IPS-15b (cell line): Measurements from ENCODE around the gene NEUROD1.

Experiments
- H3K27me3 ChIP-seq: one replicate; pipeline ENCODE4 v1.6.1; 2013; ENCODE audit warnings: low read length; ENCODE audit not compliant: control insufficient read depth, insufficient read depth
- H3K36me3 ChIP-seq: one replicate; pipeline ENCODE4 v1.6.1; 2013; ENCODE audit warnings: low read length; ENCODE audit not compliant: control insufficient read depth, insufficient read depth
- H3K4me1 ChIP-seq: one replicate; pipeline ENCODE4 v1.6.1; 2013; ENCODE audit warnings: mild to moderate bottlenecking, low read length; ENCODE audit not compliant: control insufficient read depth, insufficient read depth
- H3K4me3 ChIP-seq: one replicate; pipeline ENCODE4 v1.5.1; 2013; ENCODE audit warnings: low read depth, low read length
- H3K9ac ChIP-seq: one replicate; pipeline ENCODE4 v1.6.1; 2013; ENCODE audit warnings: low read depth, mild to moderate bottlenecking, low read length
- H3K9me3 ChIP-seq: one replicate; pipeline ENCODE4 v1.6.1; 2013; ENCODE audit warnings: mild to moderate bottlenecking, low read length; ENCODE audit not compliant: control insufficient read depth, insufficient read depth

The NEUROD1 gene

DNA sequence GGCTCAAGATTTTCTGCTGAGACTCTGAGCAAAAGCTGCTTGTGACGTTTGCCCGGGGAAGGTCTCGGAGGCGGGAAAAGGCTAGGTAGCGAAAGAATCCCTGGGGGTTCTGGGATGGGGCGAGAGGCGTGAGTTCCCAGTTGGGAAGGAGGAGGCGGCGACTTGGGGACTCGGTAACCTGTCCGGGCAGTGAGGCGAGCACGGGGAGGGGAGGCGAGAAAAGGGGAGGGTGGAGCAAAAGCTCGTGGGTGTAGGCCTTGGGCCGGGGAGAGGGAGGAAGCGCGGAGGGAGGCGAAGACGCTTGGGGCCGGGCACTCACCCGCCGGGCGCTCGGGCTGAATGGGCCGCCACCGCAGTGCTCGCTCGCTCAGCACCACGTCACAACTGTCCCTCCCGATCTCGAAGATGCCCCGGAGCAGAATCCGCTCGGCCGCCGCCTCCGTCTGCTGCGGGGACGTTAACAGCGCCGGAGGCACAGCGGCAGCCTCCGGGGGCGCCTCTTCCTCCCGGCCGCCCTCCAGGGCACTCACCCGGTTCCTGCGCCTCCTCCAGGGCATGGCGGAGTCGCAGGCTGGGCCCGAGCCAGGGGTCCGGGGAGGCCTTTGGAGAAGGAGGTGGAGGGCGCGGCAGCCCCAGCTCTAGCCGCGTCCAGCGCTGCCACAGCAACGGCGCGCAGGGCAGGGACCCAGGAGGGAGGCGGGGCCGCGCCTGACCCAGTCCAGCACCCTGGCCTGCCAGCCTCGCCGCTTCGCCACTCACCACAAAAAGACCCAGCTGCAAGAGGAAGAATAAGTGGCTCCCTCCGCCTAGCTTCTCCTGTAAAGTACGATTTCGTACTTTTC is 23.6 kb downstream of the NEUROD1 start, which contains the start of gene CERKL:
CERKL (minus strand) TSS at position 656 of the 842 bp plus-strand sequence; CDS start at position 557, 99 bp downstream.
- no peaks in the 10 kb centered on the region for H3K9me3 ChIP-seq
- H3K9ac ChIP-seq = no peak within 1 kb of the TSS
- H3K36me3 ChIP-seq = no peaks in the 10 kb centered on the region
- H3K27me3 ChIP-seq = peaks cover 86% of the 10 kb centered on the region
- peak within 1 kb of the TSS; percentile 57 for H3K4me3 ChIP-seq
- no peaks in the 10 kb centered on the region for H3K4me1 ChIP-seq

GRCh38 chr2:181655519-181655918 is 24.8 kb downstream of the NEUROD1 start:
- Histone ChIP-seq H3K9me3 (no peaks in the 10 kb centered on the region), H3K9ac (no peak overlapping the region), H3K4me3 (peak overlapping the region; percentile 57), H3K36me3 (no peaks in the 10 kb centered on the region), H3K4me1 (no peaks in the 10 kb centered on the region), H3K27me3 (peaks cover 83% of the 10 kb centered on the region)

- Histone ChIP-seq H3K36me3 (no peaks in the 10 kb centered on the region), H3K4me3 (no peak overlapping the region), H3K9me3 (no peaks in the 10 kb centered on the region), H3K27me3 (peaks cover 32% of the 10 kb centered on the region), H3K9ac (no peak overlapping the region), H3K4me1 (no peaks in the 10 kb centered on the region)
These were observed 30.8 kb downstream of the NEUROD1 start for GRCh38 chr2:181649436-181649979.

GRCh38 chr2:181648478-181649155 is 31.7 kb downstream of the NEUROD1 start:
- no peak overlapping the region for H3K9ac ChIP-seq
- peaks cover 24% of the 10 kb centered on the region for H3K27me3 ChIP-seq
- H3K4me1 ChIP-seq = no peaks in the 10 kb centered on the region
- H3K4me3 ChIP-seq = no peak overlapping the region
- no peaks in the 10 kb centered on the region for H3K9me3 ChIP-seq
- H3K36me3 ChIP-seq = no peaks in the 10 kb centered on the region

DNA sequence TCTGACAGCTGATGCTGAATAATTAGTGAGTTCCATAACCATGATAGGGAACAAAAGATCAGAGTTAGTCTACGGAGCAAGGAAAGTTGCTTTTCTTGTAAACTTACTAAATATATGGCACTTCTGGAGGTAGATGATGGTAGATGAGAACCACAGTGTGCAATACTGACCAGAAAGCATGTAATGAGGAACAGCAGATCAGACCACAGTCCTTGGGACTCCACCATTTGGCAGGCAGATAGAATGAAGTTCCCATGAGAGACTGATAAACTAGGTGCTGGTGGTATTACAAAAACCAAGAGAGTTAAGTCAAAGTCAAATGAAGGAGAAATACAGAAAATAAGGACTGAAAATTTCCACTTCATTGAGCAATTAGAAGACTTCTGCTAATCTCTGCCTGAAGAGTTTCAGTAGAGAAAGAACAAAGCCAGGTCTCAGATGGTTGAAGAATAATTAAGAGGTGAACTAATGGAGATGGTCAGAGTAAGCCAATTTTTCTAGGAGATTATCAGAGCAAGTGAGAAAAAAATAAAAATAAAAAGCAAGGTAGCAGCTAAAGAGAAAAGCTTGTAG is 33.8 kb downstream of the NEUROD1 start:
- Histone ChIP-seq H3K4me1 (no peaks in the 10 kb centered on the region), H3K27me3 (peaks cover 10% of the 10 kb centered on the region), H3K4me3 (no peak overlapping the region), H3K9ac (no peak overlapping the region), H3K36me3 (no peaks in the 10 kb centered on the region), H3K9me3 (no peaks in the 10 kb centered on the region)

DNA sequence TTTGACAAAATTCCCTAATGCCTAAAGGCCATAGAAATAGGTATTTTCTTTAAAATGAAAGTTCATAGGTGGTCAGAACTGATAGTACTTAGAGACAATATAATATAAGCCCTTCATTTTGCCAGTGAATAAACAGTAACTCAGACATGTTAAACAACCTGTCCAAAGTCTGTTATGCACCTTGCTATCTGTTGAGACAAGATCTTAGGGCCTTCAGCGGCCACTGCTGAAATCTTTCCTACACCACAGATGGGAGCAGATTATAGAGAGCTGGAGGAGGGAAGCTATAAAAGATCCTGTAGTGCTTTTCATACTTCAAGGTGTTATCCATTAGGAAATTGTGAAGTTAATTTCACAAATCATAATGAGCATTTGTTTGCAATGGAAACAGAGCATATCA is 37.2 kb downstream of the NEUROD1 start:
- no peaks in the 10 kb centered on the region for H3K36me3 ChIP-seq
- H3K4me3 ChIP-seq = no peak overlapping the region
- peaks cover 2% of the 10 kb centered on the region for H3K27me3 ChIP-seq
- H3K9ac ChIP-seq = no peak overlapping the region
- no peaks in the 10 kb centered on the region for H3K9me3 ChIP-seq
- H3K4me1 ChIP-seq = no peaks in the 10 kb centered on the region

- Histone ChIP-seq H3K9ac (no peak overlapping the region), H3K4me3 (no peak overlapping the region), H3K27me3 (peaks cover 2% of the 10 kb centered on the region), H3K36me3 (no peaks in the 10 kb centered on the region), H3K9me3 (no peaks in the 10 kb centered on the region), H3K4me1 (no peaks in the 10 kb centered on the region)
These were observed 38.2 kb downstream of the NEUROD1 start for GRCh38 chr2:181642086-181642485.

- H3K9me3 ChIP-seq = no peaks in the 10 kb centered on the region
- H3K27me3 ChIP-seq = no peaks in the 10 kb centered on the region
- H3K4me1 ChIP-seq = no peaks in the 10 kb centered on the region
- H3K4me3 ChIP-seq = no peak overlapping the region
- no peaks in the 10 kb centered on the region for H3K36me3 ChIP-seq
- H3K9ac ChIP-seq = no peak overlapping the region
These were observed 40.6 kb downstream of the NEUROD1 start for GRCh38 chr2:181639686-181640085.

GRCh38 chr2:181632733-181633401 is 47.5 kb downstream of the NEUROD1 start:
- Histone ChIP-seq H3K4me3 (no peak overlapping the region), H3K9ac (no peak overlapping the region), H3K27me3 (no peaks in the 10 kb centered on the region), H3K4me1 (no peaks in the 10 kb centered on the region), H3K36me3 (no peaks in the 10 kb centered on the region), H3K9me3 (no peaks in the 10 kb centered on the region)

DNA sequence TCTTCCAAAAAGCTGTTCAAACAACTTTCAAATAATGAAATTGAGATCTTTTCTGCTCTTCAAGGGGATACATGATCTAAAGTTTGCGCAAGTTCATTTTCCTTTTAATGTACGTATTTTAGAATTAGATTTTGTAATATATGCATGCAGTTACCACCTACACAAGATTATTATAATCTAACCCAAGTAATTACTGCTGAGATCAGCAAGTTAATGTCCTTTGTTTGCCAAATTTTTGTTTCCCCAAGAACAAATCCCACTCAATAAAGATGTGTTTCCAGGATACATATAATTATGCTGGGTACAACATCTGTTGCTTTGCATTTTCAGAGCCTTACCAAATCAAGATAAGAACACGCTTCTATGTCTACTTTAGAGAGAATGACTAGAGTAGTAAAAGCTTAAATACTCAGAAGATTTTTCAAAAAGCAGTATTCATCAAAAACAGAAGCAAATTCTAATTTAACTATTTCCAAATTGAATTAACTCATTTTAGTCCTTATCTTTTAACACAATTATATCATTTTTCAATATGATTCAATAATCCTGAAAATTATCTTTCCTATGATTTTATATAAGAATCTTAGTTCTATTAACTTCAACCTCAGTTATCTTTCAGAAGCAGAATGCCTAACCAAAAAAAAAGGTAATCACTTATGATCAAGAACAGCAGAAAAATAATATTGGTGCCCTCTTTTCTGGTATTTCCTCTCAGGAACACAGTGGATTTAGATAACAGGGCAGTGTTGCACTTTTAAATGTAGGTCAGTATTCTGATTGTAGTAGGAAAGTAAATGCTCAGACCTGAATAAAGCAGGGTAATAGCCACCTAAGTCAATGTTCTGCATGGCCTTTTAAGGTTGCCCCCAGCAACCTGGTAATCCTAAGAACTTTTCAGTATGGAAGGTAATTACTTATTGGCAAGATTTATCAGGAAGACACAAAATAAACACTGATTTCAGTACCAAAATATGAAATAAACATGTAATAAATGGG is 51.4 kb downstream of the NEUROD1 start:
- Histone ChIP-seq H3K4me3 (no peak overlapping the region), H3K36me3 (no peaks in the 10 kb centered on the region), H3K4me1 (no peaks in the 10 kb centered on the region), H3K27me3 (no peaks in the 10 kb centered on the region), H3K9ac (no peak overlapping the region), H3K9me3 (no peaks in the 10 kb centered on the region)
